ACHN (cell line): ENCODE data around the gene PARD3B.

ENCODE experiments used
- DNase-seq: peaks from one replicate; pipeline ENCODE4 v3.0.0-alpha.2; 2015
- in situ Hi-C: cut with HindIII; loops from 2 replicates; pipeline ENCODE4 v1.10.0; 2017; ENCODE audit warnings: low sequenced_read_pairs, low pct_ligation_motif_present, low pct_unique_long_range_greater_than_20kb

PARD3B gene

DNA sequence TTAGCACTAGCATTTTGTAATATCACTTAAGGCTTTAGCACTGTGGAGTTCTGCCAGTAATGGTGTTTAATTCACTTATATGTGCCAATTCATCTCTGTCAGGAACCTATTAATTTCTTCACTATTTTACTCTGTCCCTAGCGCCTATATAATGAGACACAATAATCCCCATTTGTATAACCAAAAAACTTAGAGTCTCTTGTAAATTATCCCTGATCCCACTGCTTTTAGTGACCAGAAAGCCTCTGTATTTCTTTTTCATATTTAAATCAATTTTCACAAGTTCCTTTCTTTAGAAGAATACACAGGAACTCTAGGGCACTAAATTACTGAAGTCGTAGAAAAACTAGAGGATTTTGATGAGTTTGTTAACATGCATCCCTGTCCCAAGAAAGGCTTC lies 894.3 kb downstream of the PARD3B start:
- DNase-seq = no peak
- in situ Hi-C loops = no loop called here

DNA sequence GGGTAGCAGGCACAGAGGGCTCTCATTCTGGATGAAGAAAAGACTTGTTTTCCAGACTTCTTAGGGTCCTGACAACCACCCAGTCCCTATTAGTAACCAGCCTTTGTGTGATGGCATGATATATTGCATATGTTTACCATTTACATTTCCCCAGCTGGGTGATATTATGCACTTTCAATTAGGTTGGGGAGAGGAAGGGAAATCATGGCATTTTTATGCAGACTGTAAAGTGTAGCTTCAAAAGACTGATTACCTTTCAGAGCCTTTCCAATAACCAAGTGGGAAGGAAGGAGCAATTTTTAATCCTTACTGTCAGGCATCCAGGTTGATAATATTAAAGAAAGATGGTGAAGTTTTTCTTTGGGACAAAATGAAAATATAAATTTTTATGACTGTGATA lies 896.2 kb downstream of the PARD3B start:
- in situ Hi-C loops = no loop called here
- DNase-seq = no peak

DNA sequence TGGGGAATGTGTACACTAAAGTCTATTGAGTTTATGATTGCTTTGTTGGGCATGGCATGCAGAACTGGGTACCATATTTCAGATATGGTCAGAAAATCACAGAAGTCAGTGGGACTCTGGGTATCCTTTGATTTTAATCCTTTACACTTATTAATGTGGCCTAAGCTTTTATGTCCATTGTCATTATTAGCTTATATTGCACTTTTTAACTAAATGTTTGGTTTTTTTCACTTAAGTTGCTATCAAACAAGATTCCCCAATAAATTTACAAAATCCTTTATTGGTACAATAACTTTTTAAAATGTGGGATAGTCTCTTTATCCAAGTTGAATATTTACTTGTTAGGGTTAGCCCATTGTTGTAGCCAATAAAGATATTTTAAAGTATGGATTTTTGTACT lies 902.9 kb downstream of the PARD3B start:
- no peak for DNase-seq
- in situ Hi-C loops = no loop called here

DNA sequence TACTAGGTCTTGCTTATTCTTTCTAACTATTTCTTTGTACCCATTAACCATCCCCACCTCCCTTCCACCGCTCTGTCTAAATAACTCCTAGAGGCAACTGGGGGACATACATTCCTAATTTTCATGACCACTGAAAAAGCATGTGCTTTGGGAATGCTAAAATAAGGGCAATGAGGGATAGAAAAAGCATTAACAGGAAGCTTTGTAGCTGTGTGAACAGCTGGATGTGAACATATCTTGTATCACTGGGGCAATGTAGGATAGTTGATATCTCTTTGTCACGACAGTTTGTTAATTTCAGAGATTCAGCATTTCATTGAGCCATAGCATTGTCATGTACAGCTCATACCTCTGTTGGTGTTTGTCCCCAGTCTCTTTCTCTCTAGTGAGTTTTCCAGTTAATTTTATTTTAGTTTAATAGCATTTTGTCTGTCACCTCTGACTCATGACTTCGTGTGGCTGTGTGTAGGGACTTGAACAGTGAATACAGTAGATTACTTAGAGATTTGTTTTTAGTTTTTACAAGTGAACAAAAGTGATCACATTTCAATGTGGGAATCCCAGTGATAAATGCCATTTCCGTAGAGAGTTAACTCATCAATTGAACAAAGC lies 906.7 kb downstream of the PARD3B start:
- no peak for DNase-seq
- in situ Hi-C loops = no loop called here

DNA sequence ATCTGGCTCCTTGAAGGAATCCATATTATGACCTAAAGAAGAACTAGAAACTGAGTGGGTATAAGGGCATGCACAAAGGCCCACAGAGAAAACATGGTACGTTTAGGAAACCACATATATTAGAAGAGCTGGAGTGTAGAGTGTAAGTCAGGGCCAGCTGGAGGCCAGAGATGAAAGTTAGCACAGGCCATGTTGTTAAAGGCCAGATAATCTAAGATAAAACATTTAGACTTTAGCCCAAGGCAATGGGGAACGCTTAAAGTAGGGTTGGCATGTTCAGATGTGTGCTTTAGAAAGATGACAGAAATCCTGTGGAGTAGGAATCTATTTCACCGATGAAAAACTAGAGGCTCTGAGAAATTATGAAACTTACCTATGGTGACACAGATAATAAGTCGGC lies 907.9 kb downstream of the PARD3B start:
- DNase-seq = no peak
- in situ Hi-C loops = no loop called here

DNA sequence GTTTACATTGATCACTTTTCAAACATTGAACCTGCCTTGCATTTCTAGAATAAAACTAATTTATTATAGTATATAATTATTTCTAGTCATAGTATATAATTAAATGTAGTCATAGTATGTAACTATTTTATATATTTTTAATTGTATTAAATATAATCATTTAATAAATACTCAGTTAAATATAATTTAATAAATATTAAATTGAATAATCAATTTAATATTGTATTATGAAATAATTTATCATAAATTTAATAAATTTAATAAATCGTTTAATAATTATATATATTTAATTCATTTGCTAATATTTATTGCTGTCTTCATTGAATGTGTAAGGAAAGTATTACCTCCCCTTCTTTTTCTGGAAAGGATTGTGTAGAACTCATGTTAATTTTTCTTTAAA lies 911.4 kb downstream of the PARD3B start:
- DNase-seq = no peak
- in situ Hi-C loops = no loop called here

DNA sequence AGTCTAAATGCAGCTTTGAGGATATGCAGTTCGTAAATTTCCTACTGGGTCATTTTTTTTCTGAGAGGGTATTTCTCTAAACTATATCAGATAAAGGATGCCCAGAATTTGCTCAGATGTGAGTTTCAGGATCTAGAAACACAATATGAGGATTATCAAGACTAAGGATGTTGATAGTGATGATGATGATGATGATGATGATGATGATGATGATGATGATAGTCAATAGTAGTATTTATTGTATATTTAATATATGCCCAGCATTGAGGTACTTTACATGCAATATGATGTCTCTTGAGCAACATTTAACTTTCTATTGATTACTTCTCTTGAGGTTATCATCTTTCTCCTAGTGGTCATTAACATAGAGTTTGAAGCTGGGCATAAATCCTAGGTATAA lies 914.9 kb downstream of the PARD3B start:
- DNase-seq = no peak
- in situ Hi-C loops = no loop called here

DNA sequence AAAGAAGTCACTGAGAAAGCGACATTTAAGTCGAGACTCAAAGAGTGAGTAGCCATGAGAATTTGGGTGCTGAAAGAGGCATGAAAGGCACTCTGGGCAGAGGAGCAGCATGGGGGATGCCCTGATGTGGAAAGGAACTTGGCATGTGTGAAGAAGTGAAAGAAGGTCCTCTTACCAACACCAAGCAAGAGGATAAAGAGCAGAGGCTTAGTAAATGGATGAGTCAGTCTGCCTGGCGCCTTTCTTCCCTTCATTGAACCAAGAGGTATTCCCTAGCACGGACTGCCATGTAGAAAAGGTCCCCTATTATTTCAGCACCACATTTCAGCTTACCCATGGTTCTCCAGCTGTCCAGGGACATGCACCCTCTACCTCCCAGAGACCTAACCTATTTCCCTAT lies 915.9 kb downstream of the PARD3B start:
- in situ Hi-C loops = no loop called here
- DNase-seq = no peak

DNA sequence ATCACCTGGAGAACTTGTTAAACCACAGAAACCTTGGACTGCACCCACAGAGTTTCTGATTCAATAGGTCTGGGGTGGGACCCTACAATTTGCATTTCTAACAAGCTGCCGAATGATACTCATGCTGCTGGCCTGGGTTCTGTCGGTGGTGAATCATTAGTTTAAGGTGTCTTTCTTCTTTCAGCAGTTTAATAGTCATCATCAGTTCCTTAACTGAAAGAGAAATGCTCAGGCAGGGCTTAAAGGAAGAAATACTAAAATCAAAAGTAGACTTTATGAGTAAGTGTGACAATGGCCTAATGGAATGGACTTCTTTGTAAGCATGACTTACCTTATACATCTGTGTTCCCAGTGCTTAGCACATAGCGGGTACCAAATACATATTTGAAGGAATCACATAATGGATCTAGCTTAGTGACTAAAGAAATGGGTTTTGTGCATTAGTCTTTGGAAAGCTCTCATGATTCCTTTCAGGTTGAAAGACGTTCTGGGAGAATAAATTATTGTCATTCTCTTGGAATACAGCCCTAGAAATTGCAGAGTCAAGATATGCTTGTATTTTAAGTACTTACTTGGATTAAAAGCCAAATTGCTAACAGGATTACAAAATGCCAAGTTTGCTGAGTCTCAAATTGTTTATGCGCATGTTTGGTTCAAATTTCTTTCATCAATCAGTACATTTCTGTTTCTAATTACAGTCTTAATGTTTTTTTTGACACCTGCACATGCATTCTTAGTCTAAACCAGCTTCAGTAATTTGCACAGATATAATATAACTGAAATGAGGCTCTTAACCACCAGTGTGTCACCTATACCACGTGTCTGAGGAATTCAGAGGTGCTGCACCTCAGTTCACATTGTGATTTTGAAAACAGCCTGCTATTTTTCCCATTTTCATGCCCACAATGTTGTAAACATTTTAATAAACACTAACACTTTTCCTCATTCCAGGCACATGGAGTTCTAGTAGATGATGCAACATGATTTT lies 916.7 kb downstream of the PARD3B start:
- in situ Hi-C loops = no loop called here
- no peak for DNase-seq

DNA sequence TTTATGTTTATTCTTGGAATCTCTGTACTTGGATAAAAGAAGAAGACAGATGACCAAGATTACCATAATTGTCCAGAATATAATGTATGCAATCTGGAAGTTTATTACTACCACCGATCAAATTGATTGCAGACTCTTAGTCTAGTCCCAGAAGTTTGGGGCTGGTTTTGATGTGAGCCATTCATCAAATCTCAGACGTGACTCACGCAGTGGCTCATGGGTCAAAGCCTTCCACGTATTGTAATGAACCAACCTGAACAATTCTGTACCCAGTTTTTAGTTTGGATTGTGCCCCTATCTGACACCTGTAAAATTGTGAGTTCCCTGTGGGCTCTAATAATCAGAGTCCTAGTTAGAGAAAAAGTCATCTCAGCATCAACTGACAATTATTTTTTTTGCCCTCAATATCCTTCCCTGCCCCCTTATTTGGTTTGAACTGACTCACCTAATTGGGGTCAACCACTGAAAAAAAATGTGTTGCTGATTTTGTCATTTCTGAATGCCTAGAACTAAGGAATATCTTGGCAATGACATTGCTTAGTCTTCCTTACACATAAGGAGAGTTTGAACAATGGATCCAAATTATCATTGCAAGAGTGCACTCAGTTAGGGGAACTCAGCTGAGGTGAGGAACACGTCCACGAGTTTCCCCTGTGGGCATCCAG lies 917.5 kb downstream of the PARD3B start:
- in situ Hi-C loops = no loop called here
- no peak for DNase-seq

DNA sequence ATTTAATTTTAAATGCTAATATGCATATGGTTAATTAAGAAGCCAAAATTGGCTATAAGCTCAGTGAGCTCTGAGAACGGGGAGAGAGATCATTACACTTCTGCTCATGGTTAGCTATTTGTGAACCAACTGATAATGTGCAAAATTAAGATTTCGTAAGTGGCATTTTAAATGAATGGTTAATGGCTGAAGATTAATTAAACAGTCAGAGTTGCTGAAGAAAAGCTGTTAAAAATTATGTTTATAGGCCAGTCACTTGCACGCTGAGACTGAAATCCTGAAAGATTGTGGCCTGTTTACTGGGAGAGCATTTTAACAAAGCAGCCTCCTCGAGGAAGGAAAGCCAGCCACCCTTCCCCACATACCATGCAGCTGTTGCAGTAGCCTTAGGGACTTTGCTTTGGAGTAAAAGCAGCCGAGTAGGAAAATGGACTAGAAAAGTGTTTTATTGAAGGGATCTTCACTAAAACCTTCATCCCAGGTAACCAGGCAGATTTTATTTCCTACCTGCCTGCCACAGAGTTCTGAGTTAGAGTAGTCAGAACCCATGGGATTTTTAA lies 918.3 kb downstream of the PARD3B start:
- DNase-seq = no peak
- in situ Hi-C loops = no loop called here

DNA sequence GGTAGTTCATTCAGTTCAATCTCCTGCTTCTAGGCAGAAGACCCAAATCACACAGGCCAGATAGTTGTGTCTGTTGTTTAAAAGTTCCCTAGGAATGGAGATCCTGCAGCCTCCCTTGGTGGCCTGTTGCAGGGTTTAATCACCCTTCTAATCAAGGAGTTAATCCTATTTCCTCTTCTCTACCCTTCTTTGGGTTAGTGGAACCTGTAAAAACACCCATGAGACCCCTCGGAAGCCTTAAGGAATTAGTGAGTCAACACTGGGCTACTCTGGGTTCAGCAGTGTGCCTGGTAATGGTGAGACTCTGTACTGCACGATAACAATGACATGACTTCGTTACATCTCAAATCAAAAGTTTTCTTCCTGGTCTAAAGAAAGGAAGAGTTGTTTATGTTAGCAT lies 919.4 kb downstream of the PARD3B start:
- in situ Hi-C loops = no loop called here
- no peak for DNase-seq

DNA sequence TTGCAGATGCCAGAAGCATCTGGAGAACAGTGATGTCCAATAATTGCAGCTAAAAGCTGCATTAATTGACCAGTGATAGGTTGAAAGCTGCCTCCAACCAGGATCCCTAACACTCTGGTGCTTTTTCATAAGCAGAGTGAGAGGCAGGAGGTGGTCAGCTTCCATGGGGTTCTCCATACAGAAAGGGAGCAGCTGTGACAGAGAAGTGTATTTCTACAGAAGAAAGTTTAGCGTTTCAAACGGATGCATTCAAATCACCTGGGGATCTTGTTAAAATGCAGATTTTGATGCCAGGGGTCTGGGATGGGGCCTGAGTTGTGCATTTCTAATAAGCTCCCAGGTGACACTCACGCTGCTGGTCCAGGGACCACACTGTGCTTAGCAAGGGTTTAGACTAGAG lies 920.5 kb downstream of the PARD3B start:
- DNase-seq = no peak
- in situ Hi-C loops = no loop called here

DNA sequence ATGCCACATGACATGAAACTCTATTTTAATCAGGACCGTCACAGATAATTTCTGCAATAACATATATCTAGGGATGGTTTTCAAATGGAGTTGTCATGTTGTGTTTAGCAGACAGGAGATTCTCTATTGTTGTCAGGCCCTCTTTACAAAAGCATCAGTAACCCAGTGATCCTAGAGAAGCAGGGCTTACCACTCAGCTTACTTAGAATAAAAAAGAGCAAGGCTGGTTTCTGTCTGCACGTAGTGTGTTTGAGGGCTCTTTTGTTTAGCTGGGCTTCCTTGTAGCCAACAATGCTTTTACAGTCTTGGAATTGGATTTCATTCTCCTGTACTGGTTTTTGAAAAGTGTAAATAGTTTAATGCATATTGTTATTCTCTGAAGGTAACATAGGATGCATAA lies 926.5 kb downstream of the PARD3B start:
- in situ Hi-C loops = no loop called here
- DNase-seq = no peak

DNA sequence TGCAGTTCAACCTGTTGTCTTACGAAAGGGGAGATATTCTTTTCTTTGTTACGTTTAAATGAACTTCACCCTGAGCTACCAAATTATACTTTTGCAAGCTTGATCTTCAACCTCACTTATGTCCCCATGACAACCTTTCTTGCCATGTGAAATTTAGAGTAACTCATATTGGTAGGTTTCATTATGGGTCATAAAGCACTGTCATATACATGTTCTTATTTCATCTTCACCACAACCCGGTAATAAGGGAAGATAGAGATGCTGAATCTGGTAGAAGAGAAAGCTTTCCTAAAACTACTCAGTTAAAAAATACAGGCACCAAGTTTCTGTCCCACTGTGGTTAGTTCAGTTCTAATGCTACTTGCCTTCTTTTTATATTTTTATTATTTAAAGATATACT lies 928.5 kb downstream of the PARD3B start:
- in situ Hi-C loops = no loop called here
- DNase-seq = no peak

DNA sequence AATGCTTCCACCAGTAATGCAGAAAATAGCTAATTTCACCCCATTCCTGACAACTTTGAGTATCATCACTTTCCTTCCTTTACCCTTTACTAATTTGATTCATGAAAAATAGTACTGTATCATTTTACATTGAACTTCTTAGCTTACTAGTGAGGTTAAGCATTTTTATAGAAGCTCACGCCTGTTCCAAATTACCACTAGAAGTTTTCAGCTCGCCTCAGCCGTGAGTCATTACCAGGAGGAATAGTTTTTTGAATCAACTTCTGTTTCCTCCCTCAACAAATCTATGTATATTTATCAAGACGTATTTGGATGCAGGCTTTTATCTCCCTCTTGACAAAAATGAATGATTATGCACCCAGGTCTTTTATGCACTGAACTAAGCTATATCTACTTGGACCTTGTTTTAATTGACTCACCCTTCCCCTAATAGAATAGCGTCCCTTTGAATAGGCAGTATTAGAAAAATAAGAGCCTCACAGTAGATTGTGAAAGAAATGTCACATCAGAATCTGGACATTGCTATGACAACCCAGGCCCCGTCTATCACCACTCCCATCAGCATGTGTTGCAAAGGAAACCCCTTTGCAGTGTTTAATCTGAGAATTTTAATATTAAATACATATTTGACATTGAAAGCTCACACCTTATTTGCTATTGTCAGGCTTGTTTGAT lies 929.6 kb downstream of the PARD3B start:
- in situ Hi-C loops = no loop called here
- no peak for DNase-seq

DNA sequence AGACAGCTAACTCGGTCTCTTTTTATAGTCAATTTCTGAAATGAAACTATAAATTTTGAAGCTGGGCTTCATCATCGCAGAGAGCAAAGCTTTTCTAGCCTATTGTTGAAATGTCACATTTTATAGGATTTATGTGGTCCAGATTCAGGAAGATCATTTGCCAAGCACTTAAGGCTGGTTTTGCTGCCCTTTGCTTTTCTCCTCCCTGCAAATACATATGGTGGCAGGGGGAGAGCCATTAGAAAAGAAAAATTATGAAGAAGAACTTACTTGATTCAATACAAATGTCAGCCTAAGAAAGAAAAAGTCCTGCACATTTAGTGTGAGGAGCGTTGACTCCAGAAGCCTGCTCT lies 930.1 kb downstream of the PARD3B start:
- no peak for DNase-seq
- in situ Hi-C loops = no loop called here

DNA sequence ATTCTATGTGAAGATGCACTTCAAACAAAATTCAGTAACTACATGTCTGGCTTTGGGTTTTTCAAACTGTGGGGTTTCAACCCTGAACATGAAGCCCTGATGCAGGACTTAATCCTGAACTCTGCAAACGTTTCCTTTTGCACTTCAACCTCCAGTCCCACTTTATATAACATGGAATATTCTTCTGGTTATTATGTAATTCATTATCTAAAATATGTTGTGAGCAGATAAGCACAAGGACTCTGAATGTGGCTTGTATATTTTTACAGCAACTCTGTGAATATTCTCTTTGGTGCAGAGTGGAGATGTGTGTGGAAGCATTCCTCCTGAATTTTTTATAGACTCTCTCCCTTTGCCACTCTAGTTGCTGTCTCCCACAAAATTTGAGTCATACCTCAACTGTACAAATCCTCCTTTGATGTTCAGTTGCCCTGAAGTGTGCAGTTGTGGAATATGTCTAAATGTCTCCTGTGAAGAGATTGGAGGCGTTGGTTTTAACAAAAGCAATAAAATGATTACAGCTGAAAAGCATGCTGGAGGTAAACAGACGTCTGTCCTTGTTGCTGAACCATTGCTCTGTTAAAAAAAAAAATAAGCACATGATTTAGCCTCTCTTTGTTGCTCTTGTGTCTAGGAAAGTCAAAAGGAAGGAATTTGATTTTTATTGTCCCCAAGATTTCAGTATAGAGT lies 931.9 kb downstream of the PARD3B start:
- DNase-seq = no peak
- in situ Hi-C loops = no loop called here
